Measurements from ENCODE around the gene MEAK7.

The MEAK7 gene

GRCh38 chr16:84499638-84500037 is 4.8 kb downstream of the MEAK7 start:
- Histone ChIP-seq H2AFZ (ENCODE audit: low read length) (no peak overlapping the region), H3K27me3 (ENCODE audit: control insufficient read depth in 3 of 3, insufficient read depth in 3 of 3, low read depth in 1 of 3, low read length in 3 of 3) (no peaks in the 10 kb centered on the region), H3K9ac (ENCODE audit: low read depth, low read length, poor library complexity) (no peak overlapping the region)

GRCh38 chr16:84498859-84499620 is 5.4 kb downstream of the MEAK7 start:
- H2AK5ac ChIP-seq (ENCODE audit: low read depth, low read length) = no peak overlapping the region
- no peak overlapping the region for H3K27ac ChIP-seq (replicated peaks; ENCODE audit: low read length)
- H3K4ac ChIP-seq (ENCODE audit: low read length) = no peak overlapping the region
- no peak overlapping the region for H3K9ac ChIP-seq (ENCODE audit: low read depth, low read length, poor library complexity)
- no peak overlapping the region for H2BK15ac ChIP-seq (ENCODE audit: low read length)
- H3K27me3 ChIP-seq (ENCODE audit: control insufficient read depth in 3 of 3, insufficient read depth in 3 of 3, low read depth in 1 of 3, low read length in 3 of 3) = no peaks in the 10 kb centered on the region
- H3K4me1 ChIP-seq (ENCODE audit: control insufficient read depth in 2 of 2, insufficient read depth in 1 of 2, low read depth in 1 of 2, low read length in 2 of 2) = peaks cover 5 to 6% of the 10 kb centered on the region in 2 donors
- peaks cover 0 to 8% of the 10 kb centered on the region in 2 donors for H3K9me3 ChIP-seq (replicated peaks in 1 of 2; ENCODE audit: control insufficient read depth in 2 of 2, insufficient read depth in 1 of 2, low read depth in 1 of 2, low read length in 2 of 2)
- no peak overlapping the region for H3K4me3 ChIP-seq (ENCODE audit: low read length in 2 of 2)
- no peak overlapping the region for H2BK12ac ChIP-seq (ENCODE audit: low read length)
- no peak overlapping the region for H4K8ac ChIP-seq (ENCODE audit: low read depth, low read length)
- no peak overlapping the region for H2BK5ac ChIP-seq (ENCODE audit: low read length)
- no peak overlapping the region for H3K4me2 ChIP-seq (ENCODE audit: insufficient read depth, low read length, poor library complexity, severe bottlenecking)
- no peak overlapping the region for H3K23ac ChIP-seq (ENCODE audit: low read depth, low read length, poor library complexity)
- WGBS, 2 donors (ENCODE audit: extremely low coverage in 2 of 2, insufficient read length in 2 of 2, insufficient replicate concordance in 1 of 2) = no CpG with 5 or more reads among the region's 13 CpGs
- DNase-seq (ENCODE audit: low spot score) = no peak
- H3K18ac ChIP-seq (ENCODE audit: low read length) = no peak overlapping the region
- H2BK120ac ChIP-seq (ENCODE audit: low read depth, low read length) = no peak overlapping the region
- peaks cover 4% of the 10 kb centered on the region for H3K79me1 ChIP-seq (ENCODE audit: low read depth, low read length)
- no peak overlapping the region for H2AFZ ChIP-seq (ENCODE audit: low read length)
- H3K36me3 ChIP-seq (replicated peaks in 1 of 2; ENCODE audit: control insufficient read depth in 2 of 2, insufficient read depth in 2 of 2, low read length in 2 of 2) = peaks cover 26 to 65% of the 10 kb centered on the region in 2 donors
- H3K14ac ChIP-seq (ENCODE audit: low read length) = no peak overlapping the region
- no peak overlapping the region for H4K91ac ChIP-seq (ENCODE audit: low read depth, low read length, poor library complexity)

More at GRCh38 chr16:84499638-84500037, 4.8 kb downstream of the MEAK7 start:
- no peak overlapping the region for H3K14ac ChIP-seq (ENCODE audit: low read length)
- no peak overlapping the region for H2BK12ac ChIP-seq (ENCODE audit: low read length)
- H2BK5ac ChIP-seq (ENCODE audit: low read length) = no peak overlapping the region
- H3K4me3 ChIP-seq (ENCODE audit: low read length in 2 of 2) = no peak overlapping the region
- no peak overlapping the region for H3K27ac ChIP-seq (replicated peaks; ENCODE audit: low read length)
- H3K18ac ChIP-seq (ENCODE audit: low read length) = no peak overlapping the region
- no peak overlapping the region for H2BK120ac ChIP-seq (ENCODE audit: low read depth, low read length)
- peaks cover 4% of the 10 kb centered on the region for H3K79me1 ChIP-seq (ENCODE audit: low read depth, low read length)
- H3K4me2 ChIP-seq (ENCODE audit: insufficient read depth, low read length, poor library complexity, severe bottlenecking) = no peak overlapping the region
- no peak overlapping the region for H4K91ac ChIP-seq (ENCODE audit: low read depth, low read length, poor library complexity)
- H3K9me3 ChIP-seq (replicated peaks in 1 of 2; ENCODE audit: control insufficient read depth in 2 of 2, insufficient read depth in 1 of 2, low read depth in 1 of 2, low read length in 2 of 2) = peaks cover 0 to 3% of the 10 kb centered on the region in 2 donors
- H3K36me3 ChIP-seq (replicated peaks in 1 of 2; ENCODE audit: control insufficient read depth in 2 of 2, insufficient read depth in 2 of 2, low read length in 2 of 2) = peaks cover 26 to 59% of the 10 kb centered on the region in 2 donors
- H3K4ac ChIP-seq (ENCODE audit: low read length) = no peak overlapping the region
- no peak for DNase-seq (ENCODE audit: low spot score)
- no peak overlapping the region for H3K23ac ChIP-seq (ENCODE audit: low read depth, low read length, poor library complexity)
- H2BK15ac ChIP-seq (ENCODE audit: low read length) = no peak overlapping the region
- no CpG with 5 or more reads among the region's 15 CpGs for WGBS, 2 donors (ENCODE audit: extremely low coverage in 2 of 2, insufficient read length in 2 of 2, insufficient replicate concordance in 1 of 2)
- H2AK5ac ChIP-seq (ENCODE audit: low read depth, low read length) = no peak overlapping the region
- no peak overlapping the region for H4K8ac ChIP-seq (ENCODE audit: low read depth, low read length)
- H3K4me1 ChIP-seq (ENCODE audit: control insufficient read depth in 2 of 2, insufficient read depth in 1 of 2, low read depth in 1 of 2, low read length in 2 of 2) = peaks cover 6% of the 10 kb centered on the region in 2 donors

GRCh38 chr16:84498223-84498610 is 6.2 kb downstream of the MEAK7 start:
- Histone ChIP-seq H3K27ac (replicated peaks; ENCODE audit: low read length) (no peak overlapping the region), H3K14ac (ENCODE audit: low read length) (no peak overlapping the region)

DNA sequence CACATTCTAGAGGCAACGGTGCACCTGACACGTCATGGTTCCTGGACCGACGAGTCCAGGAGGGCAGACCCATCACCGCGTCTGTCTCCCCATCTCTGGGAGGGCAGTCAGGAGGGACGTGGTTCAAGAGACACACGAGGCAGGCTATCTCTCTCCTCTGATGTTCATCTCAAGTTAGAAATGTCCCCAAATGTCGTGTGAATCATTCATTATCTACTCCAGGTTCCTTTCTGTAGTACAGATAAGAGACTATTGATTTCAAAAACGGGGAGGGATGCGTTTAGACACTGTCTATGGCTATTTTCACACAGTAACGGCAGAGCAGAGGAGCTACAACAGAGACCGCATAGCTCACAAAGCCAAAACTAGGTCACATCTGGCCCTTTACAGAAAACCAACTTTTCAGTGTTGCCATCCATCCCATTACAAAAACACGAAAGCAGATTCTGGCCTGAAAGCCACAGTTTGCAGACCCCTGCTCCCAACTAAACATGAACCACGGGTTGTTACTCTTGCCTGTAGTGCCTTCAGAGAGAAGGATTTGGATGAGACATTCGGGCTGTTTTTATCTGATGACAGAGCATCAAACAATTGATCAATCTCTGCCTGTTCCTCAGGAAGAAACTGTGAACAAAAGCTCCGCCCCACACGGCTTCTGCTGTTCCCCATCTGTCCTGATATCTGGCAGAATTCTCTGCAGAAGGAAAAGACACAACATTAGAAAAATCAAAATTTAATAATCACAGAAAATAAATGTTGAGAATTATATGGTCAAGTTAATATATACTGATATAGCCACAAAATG is 6.8 kb downstream of the MEAK7 start:
- no peak overlapping the region for H2AFZ ChIP-seq (ENCODE audit: low read length)
- no peak overlapping the region for H2BK120ac ChIP-seq (ENCODE audit: low read depth, low read length)
- H2BK12ac ChIP-seq (ENCODE audit: low read length) = no peak overlapping the region
- no peak overlapping the region for H3K9ac ChIP-seq (ENCODE audit: low read depth, low read length, poor library complexity)
- no peak overlapping the region for H2BK5ac ChIP-seq (ENCODE audit: low read length)
- no peaks in the 10 kb centered on the region for H3K4me1 ChIP-seq (ENCODE audit: control insufficient read depth in 2 of 2, insufficient read depth in 1 of 2, low read depth in 1 of 2, low read length in 2 of 2)
- no peak overlapping the region for H2BK15ac ChIP-seq (ENCODE audit: low read length)
- no peak overlapping the region for H4K91ac ChIP-seq (ENCODE audit: low read depth, low read length, poor library complexity)
- H3K18ac ChIP-seq (ENCODE audit: low read length) = no peak overlapping the region
- H3K27ac ChIP-seq (replicated peaks; ENCODE audit: low read length) = no peak overlapping the region
- no peak overlapping the region for H3K4ac ChIP-seq (ENCODE audit: low read length)
- H3K4me2 ChIP-seq (ENCODE audit: insufficient read depth, low read length, poor library complexity, severe bottlenecking) = no peak overlapping the region
- no peak overlapping the region for H4K8ac ChIP-seq (ENCODE audit: low read depth, low read length)
- peaks cover 2 to 22% of the 10 kb centered on the region in 2 donors for H3K9me3 ChIP-seq (replicated peaks in 1 of 2; ENCODE audit: control insufficient read depth in 2 of 2, insufficient read depth in 1 of 2, low read depth in 1 of 2, low read length in 2 of 2)
- no peak for DNase-seq (ENCODE audit: low spot score)
- peaks cover 4% of the 10 kb centered on the region for H3K79me1 ChIP-seq (ENCODE audit: low read depth, low read length)
- no peak overlapping the region for H2AK5ac ChIP-seq (ENCODE audit: low read depth, low read length)
- H3K14ac ChIP-seq (ENCODE audit: low read length) = no peak overlapping the region
- no peaks in the 10 kb centered on the region for H3K27me3 ChIP-seq (ENCODE audit: control insufficient read depth in 3 of 3, insufficient read depth in 3 of 3, low read depth in 1 of 3, low read length in 3 of 3)
- WGBS, 2 donors (ENCODE audit: extremely low coverage in 2 of 2, insufficient read length in 2 of 2, insufficient replicate concordance in 1 of 2) = no CpG with 5 or more reads among the region's 18 CpGs
- H3K4me3 ChIP-seq (ENCODE audit: low read length in 2 of 2) = no peak overlapping the region
- peaks cover 30 to 80% of the 10 kb centered on the region in 2 donors for H3K36me3 ChIP-seq (replicated peaks in 1 of 2; ENCODE audit: control insufficient read depth in 2 of 2, insufficient read depth in 2 of 2, low read length in 2 of 2)
- H3K23ac ChIP-seq (ENCODE audit: low read depth, low read length, poor library complexity) = no peak overlapping the region

More at GRCh38 chr16:84498223-84498610, 6.2 kb downstream of the MEAK7 start:
- H4K8ac ChIP-seq (ENCODE audit: low read depth, low read length) = no peak overlapping the region
- no peak overlapping the region for H4K91ac ChIP-seq (ENCODE audit: low read depth, low read length, poor library complexity)
- H3K36me3 ChIP-seq (replicated peaks in 1 of 2; ENCODE audit: control insufficient read depth in 2 of 2, insufficient read depth in 2 of 2, low read length in 2 of 2) = peaks cover 29 to 74% of the 10 kb centered on the region in 2 donors
- no peak overlapping the region for H2BK12ac ChIP-seq (ENCODE audit: low read length)
- H3K4ac ChIP-seq (ENCODE audit: low read length) = no peak overlapping the region
- H2BK120ac ChIP-seq (ENCODE audit: low read depth, low read length) = no peak overlapping the region
- no peak overlapping the region for H3K9ac ChIP-seq (ENCODE audit: low read depth, low read length, poor library complexity)
- DNase-seq (ENCODE audit: low spot score) = no peak
- H3K4me1 ChIP-seq (ENCODE audit: control insufficient read depth in 2 of 2, insufficient read depth in 1 of 2, low read depth in 1 of 2, low read length in 2 of 2) = no peaks in the 10 kb centered on the region
- H2AFZ ChIP-seq (ENCODE audit: low read length) = no peak overlapping the region
- no peak overlapping the region for H3K4me3 ChIP-seq (ENCODE audit: low read length in 2 of 2)
- no peak overlapping the region for H3K23ac ChIP-seq (ENCODE audit: low read depth, low read length, poor library complexity)
- H3K9me3 ChIP-seq (replicated peaks in 1 of 2; ENCODE audit: control insufficient read depth in 2 of 2, insufficient read depth in 1 of 2, low read depth in 1 of 2, low read length in 2 of 2) = peaks cover 2 to 16% of the 10 kb centered on the region in 2 donors
- no peak overlapping the region for H2AK5ac ChIP-seq (ENCODE audit: low read depth, low read length)
- no CpG with 5 or more reads among the region's 2 CpGs for WGBS, 2 donors (ENCODE audit: extremely low coverage in 2 of 2, insufficient read length in 2 of 2, insufficient replicate concordance in 1 of 2)
- H2BK5ac ChIP-seq (ENCODE audit: low read length) = no peak overlapping the region
- H3K79me1 ChIP-seq (ENCODE audit: low read depth, low read length) = peaks cover 4% of the 10 kb centered on the region
- H2BK15ac ChIP-seq (ENCODE audit: low read length) = no peak overlapping the region
- no peak overlapping the region for H3K18ac ChIP-seq (ENCODE audit: low read length)
- no peaks in the 10 kb centered on the region for H3K27me3 ChIP-seq (ENCODE audit: control insufficient read depth in 3 of 3, insufficient read depth in 3 of 3, low read depth in 1 of 3, low read length in 3 of 3)
- no peak overlapping the region for H3K4me2 ChIP-seq (ENCODE audit: insufficient read depth, low read length, poor library complexity, severe bottlenecking)

All from neuronal stem cell (in vitro differentiated cells).